ENCODE measurements around the gene TYRO3. TPM values are rescaled to one million over a fixed set of nuclear protein-coding genes. Genes with fewer than 3 reads are reported as not detected.

TYRO3 gene
- total and polyA plus RNA-seq, 2 of the 13 experiments (the other 11 are each of a cell fraction or from before 2014, with no cell fraction given) = 24.0 to 43.6 TPM

DNA sequence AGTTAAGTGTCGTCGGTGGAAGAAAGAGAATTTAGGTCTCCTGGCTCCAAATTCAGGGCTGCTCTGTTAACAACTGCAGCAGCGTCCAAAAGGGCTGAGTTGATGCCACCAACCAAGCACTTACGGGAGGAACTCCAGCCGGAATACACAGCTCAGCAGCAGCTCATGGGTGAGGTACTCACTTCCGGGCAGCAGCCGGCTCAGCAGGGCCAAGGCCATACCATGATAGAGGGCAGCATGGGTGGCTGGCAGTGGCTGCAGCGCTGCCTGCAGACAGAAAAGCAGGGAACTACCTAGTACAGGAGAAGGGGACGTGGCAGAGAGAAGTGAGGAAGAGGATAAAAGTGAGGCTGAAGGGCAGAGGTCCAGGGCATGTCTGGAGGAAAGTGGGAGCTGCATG is 37.4 kb upstream of the TYRO3 start (continued):
- TF ChIP-seq GPN1 (CRISPR knock-in tag; IDR thresholded peaks at IDR 0.05; ENCODE audit: borderline replicate concordance) (no peak), KLF9 (CRISPR knock-in tag; IDR thresholded peaks at IDR 0.05; ENCODE audit: low read depth) (no peak)

DNA sequence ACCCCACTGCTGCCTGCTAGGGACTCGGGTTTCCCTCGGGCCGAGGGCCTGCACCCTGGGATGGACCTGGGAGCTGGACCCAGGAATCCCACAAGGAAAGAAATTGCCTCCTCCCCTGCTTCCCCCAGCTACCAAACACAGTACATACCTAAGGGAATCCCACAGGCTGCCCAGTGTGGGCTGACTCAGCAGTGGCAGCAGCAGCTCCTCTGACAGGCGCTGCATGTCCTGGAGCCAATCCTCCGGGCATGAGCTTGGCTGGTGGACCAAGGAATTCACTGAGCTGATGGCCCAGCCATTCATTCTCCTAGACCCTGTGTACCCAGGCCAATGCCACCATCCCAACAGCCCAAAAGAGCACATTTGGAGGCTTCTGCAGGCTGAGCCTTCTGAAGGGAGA is 35.9 kb upstream of the TYRO3 start:
- Histone ChIP-seq H3K9me3 (ENCODE audit: low read length) (no peaks in the 10 kb centered on the region), H3K79me2 (ENCODE audit: insufficient read depth, low read length) (no peaks in the 10 kb centered on the region), H4K20me1 (ENCODE audit: insufficient read depth, low read length) (no peaks in the 10 kb centered on the region), H3K27ac (ENCODE audit: extremely low read length, insufficient read depth, low read length) (no peak overlapping the region), H3K27me3 (ENCODE audit: control insufficient read depth in 1 of 2, insufficient read depth in 2 of 2, low read length in 2 of 2) (no peaks in the 10 kb centered on the region), H3K4me1 (ENCODE audit: insufficient read depth, low read length) (peaks cover 8% of the 10 kb centered on the region), H2AFZ (ENCODE audit: low read length) (no peak overlapping the region), H3K9ac (ENCODE audit: insufficient read depth, low read depth, low read length) (no peak overlapping the region), H3K36me3 (replicated peaks in 1 of 2; ENCODE audit: control insufficient read depth in 1 of 2, insufficient read depth in 2 of 2, low read length in 2 of 2) (peaks cover 8 to 20% of the 10 kb centered on the region in 2 experiments; a peak in 4 of 5 replicates), H3K4me2 (ENCODE audit: low read depth, low read length) (no peak overlapping the region), H3K4me3 (replicated peaks in 1 of 3; ENCODE audit: insufficient read depth in 1 of 3, low read depth in 2 of 3, low read length in 3 of 3) (no peak overlapping the region)
- no TSS peak for BruUV-seq (replicated peaks)
- ATAC-seq (no peak), FAIRE-seq (no peak), DNase-seq (ENCODE audit: low spot score) (no peak)
- CTCF ChIA-PET (ENCODE audit: low intra/inter-chr PET ratio, low total read pairs) = no interaction called here
- POLR2A ChIA-PET = no interaction called here
- intact Hi-C loops (cut with micrococcal nuclease; ENCODE audit: unreplicated experiment) = no loop called here
- in situ Hi-C loops (cut with HindIII; ENCODE audit: extremely low pct_ligation_motif_present, low pct_unique_long_range_greater_than_20kb) = no loop called here
- no CpG with 5 or more reads among the region's 5 CpGs for WGBS (ENCODE audit: low lambda C conversion rate)
- TF ChIP-seq ZNF780A (CRISPR knock-in tag; IDR thresholded peaks at IDR 0.05) = no peak
- TF ChIP-seq LRRFIP1 (CRISPR knock-in tag; conservative IDR thresholded peaks at IDR 0.05) = no peak
- no peak for TF ChIP-seq HOXA3 (CRISPR knock-in tag; IDR thresholded peaks at IDR 0.05)
- no peak for TF ChIP-seq ARID2 (CRISPR knock-in tag; IDR thresholded peaks at IDR 0.05; ENCODE audit: borderline replicate concordance)
- no peak for TF ChIP-seq ZNF703 (CRISPR knock-in tag; IDR thresholded peaks at IDR 0.05; ENCODE audit: borderline replicate concordance)
- TF ChIP-seq PBX2 (CRISPR knock-in tag; IDR thresholded peaks at IDR 0.05) = no peak
- TF ChIP-seq, protein P1, sequence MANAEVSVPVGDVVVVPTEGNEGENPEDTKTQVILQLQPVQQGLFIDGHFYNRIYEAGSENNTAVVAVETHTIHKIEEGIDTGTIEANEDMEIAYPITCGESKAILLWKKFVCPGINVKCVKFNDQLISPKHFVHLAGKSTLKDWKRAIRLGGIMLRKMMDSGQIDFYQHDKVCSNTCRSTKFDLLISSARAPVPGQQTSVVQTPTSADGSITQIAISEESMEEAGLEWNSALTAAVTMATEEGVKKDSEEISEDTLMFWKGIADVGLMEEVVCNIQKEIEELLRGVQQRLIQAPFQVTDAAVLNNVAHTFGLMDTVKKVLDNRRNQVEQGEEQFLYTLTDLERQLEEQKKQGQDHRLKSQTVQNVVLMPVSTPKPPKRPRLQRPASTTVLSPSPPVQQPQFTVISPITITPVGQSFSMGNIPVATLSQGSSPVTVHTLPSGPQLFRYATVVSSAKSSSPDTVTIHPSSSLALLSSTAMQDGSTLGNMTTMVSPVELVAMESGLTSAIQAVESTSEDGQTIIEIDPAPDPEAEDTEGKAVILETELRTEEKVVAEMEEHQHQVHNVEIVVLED (CRISPR knock-in tag; IDR thresholded peaks at IDR 0.05; ENCODE audit: borderline replicate concordance) = no peak
- no peak for TF ChIP-seq ZNF260 (CRISPR knock-in tag; IDR thresholded peaks at IDR 0.05; ENCODE audit: borderline replicate concordance, low read depth)
- no peak for TF ChIP-seq FOXO1 (CRISPR knock-in tag; IDR thresholded peaks at IDR 0.05)
- no peak for TF ChIP-seq ERF (CRISPR knock-in tag; IDR thresholded peaks at IDR 0.05)
- TF ChIP-seq, protein P2, sequence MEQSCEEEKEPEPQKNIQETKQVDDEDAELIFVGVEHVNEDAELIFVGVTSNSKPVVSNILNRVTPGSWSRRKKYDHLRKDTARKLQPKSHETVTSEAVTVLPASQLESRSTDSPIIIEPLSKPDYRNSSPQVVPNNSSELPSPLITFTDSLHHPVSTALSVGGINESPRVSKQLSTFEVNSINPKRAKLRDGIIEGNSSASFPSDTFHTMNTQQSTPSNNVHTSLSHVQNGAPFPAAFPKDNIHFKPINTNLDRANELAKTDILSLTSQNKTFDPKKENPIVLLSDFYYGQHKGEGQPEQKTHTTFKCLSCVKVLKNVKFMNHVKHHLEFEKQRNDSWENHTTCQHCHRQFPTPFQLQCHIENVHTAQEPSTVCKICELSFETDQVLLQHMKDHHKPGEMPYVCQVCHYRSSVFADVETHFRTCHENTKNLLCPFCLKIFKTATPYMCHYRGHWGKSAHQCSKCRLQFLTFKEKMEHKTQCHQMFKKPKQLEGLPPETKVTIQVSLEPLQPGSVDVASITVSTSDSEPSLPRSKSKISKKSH (CRISPR knock-in tag; IDR thresholded peaks at IDR 0.05; ENCODE audit: borderline replicate concordance) = no peak
- TF ChIP-seq SNRNP70 (IDR thresholded peaks at IDR 0.05; ENCODE audit: low read depth, low read length) = no peak

All from HepG2 (cell line).